IMR-90 (cell line): Measurements from ENCODE around the gene PPP1R12C. TPM values are rescaled to one million over a fixed set of nuclear protein-coding genes. Genes with fewer than 3 reads are reported as not detected.

Source experiments
- ATAC-seq: fragments of 200-7000 bp; cut with Tn5 transposase; 2 replicates; pipeline ENCODE4 v1.9.1; 2020; ENCODE audit warnings: low read depth, mild to moderate bottlenecking, moderate library complexity
- BruUV-seq: library from RNA; stranded (reverse); fragments of 400-500 nt; replicated peaks from 2 replicates; lab custom pipeline; 2021; lab: Mats Ljungman, UMichigan
- CTCF ChIA-PET: fragments of 300-600 bp; formaldehyde crosslinking; extraction: SDS; loops from one replicate; lab custom pipeline; 2021; ENCODE audit warnings: antibody characterized with exemption; lab: Yijun Ruan, JAX
- POLR2A ChIA-PET: fragments of 300-600 bp; sonication (Branson Sonifier 250); formaldehyde crosslinking; loops from one replicate; lab custom pipeline; 2022; ENCODE audit warnings: antibody characterized with exemption; ENCODE audit not compliant: unreplicated experiment; lab: Charles Lee
- DNase-seq: peaks from one replicate; pipeline ENCODE4 v3.0.0; 2013
- H2AFZ ChIP-seq: replicated peaks from 2 replicates; pipeline ENCODE3; 2013; ENCODE audit warnings: low read length, mild to moderate bottlenecking; ENCODE audit not compliant: poor library complexity
- H2AK5ac ChIP-seq: 2 replicates; pipeline ENCODE4 v1.6.1; 2013; ENCODE audit warnings: low read depth, low read length, inconsistent platforms
- H2AK9ac ChIP-seq: replicated peaks from 2 replicates; pipeline ENCODE3; 2013; ENCODE audit warnings: mild to moderate bottlenecking, low read depth, low read length, moderate library complexity; ENCODE audit not compliant: poor library complexity
- H2BK120ac ChIP-seq: 2 replicates; pipeline ENCODE4 v1.6.1; 2013; ENCODE audit warnings: low read depth, low read length, inconsistent platforms
- H2BK15ac ChIP-seq: 3 replicates; pipeline ENCODE4 v1.6.1; 2013; ENCODE audit warnings: low read depth, low read length, inconsistent platforms
- H2BK20ac ChIP-seq: 2 replicates; pipeline ENCODE4 v1.6.1; 2013; ENCODE audit warnings: low read depth, mild to moderate bottlenecking, inconsistent platforms, low read length, moderate library complexity
- H2BK5ac ChIP-seq: 2 replicates; pipeline ENCODE4 v1.6.1; 2013; ENCODE audit warnings: mild to moderate bottlenecking, low read depth, low read length, inconsistent platforms; ENCODE audit not compliant: poor library complexity, severe bottlenecking
- H3K14ac ChIP-seq: replicated peaks from 2 replicates; pipeline ENCODE4 v1.6.1; 2013; ENCODE audit warnings: low read depth, low read length, inconsistent platforms
- H3K18ac ChIP-seq: 2 replicates; pipeline ENCODE4 v1.6.1; 2013; ENCODE audit warnings: low read depth, low read length, control low read depth
- H3K23ac ChIP-seq: 2 replicates; pipeline ENCODE4 v1.6.1; 2013; ENCODE audit warnings: low read depth, low read length, inconsistent platforms
- H3K27ac ChIP-seq: 2 replicates; pipeline ENCODE4 v1.5.1; 2013; ENCODE audit warnings: mild to moderate bottlenecking, control low read depth, low read length; ENCODE audit not compliant: insufficient read depth
- H3K27me3 ChIP-seq: 2 replicates; pipeline ENCODE4 v1.6.1; 2013; ENCODE audit warnings: low read length; ENCODE audit not compliant: control insufficient read depth, insufficient read depth
- H3K36me3 ChIP-seq: 2 replicates; pipeline ENCODE4 v1.6.1; 2013; ENCODE audit warnings: low read length, mixed read lengths; ENCODE audit not compliant: control insufficient read depth, insufficient read depth
- H3K4ac ChIP-seq: 2 replicates; pipeline ENCODE4 v1.6.1; 2013; ENCODE audit warnings: low read depth, low read length, inconsistent platforms
- H3K4me1 ChIP-seq: 2 replicates; pipeline ENCODE4 v1.6.1; 2013; ENCODE audit warnings: low read length, mixed read lengths; ENCODE audit not compliant: control insufficient read depth, insufficient read depth
- H3K4me2 ChIP-seq: 2 replicates; pipeline ENCODE4 v1.6.1; 2013; ENCODE audit warnings: low read depth, mild to moderate bottlenecking, control low read depth, low read length, moderate library complexity
- H3K4me3 ChIP-seq: 2 replicates; pipeline ENCODE4 v1.5.1; 2013; ENCODE audit warnings: low read depth, mild to moderate bottlenecking, control low read depth, low read length, moderate library complexity; ENCODE audit not compliant: insufficient read depth
- H3K56ac ChIP-seq: 2 replicates; pipeline ENCODE4 v1.6.1; 2013; ENCODE audit warnings: low read length, inconsistent platforms; ENCODE audit not compliant: insufficient read depth; ENCODE audit errors: extremely low read depth
- H3K79me1 ChIP-seq, 2 experiments: 2 replicates each; pipeline ENCODE4 v1.6.1; 2013; ENCODE audit warnings: low read length in 2 of 2, inconsistent platforms in 1 of 2, low read depth in 1 of 2
- H3K9ac ChIP-seq: 2 replicates; pipeline ENCODE4 v1.6.1; 2013; ENCODE audit warnings: low read depth, low read length, control low read depth
- H3K9me1 ChIP-seq: 2 replicates; pipeline ENCODE4 v1.6.1; 2013; ENCODE audit warnings: low read length, inconsistent platforms; ENCODE audit not compliant: insufficient read depth
- H3K9me3 ChIP-seq: 2 replicates; pipeline ENCODE4 v1.6.1; 2013; ENCODE audit warnings: low read length; ENCODE audit not compliant: control insufficient read depth, insufficient read depth
- H4K20me1 ChIP-seq: 2 replicates; pipeline ENCODE4 v1.6.1; 2013; ENCODE audit warnings: low read length, inconsistent platforms; ENCODE audit not compliant: insufficient read depth
- H4K5ac ChIP-seq: 2 replicates; pipeline ENCODE4 v1.6.1; 2013; ENCODE audit warnings: mild to moderate bottlenecking, low read depth, low read length, control low read depth
- H4K8ac ChIP-seq, 2 experiments: 2 replicates each; pipeline ENCODE4 v1.6.1; 2013; ENCODE audit warnings: low read depth in 2 of 2, low read length in 2 of 2, control low read depth in 1 of 2, inconsistent platforms in 1 of 2
- H4K91ac ChIP-seq: 2 replicates; pipeline ENCODE4 v1.6.1; 2013; ENCODE audit warnings: low read depth, low read length, inconsistent platforms; ENCODE audit not compliant: insufficient read depth
- BHLHE40 ChIP-seq: fragments of 150-350 bp; IDR thresholded peaks from 2 replicates; pipeline ENCODE4 v1.6.1; 2016; ENCODE audit warnings: mild to moderate bottlenecking, low read depth, low read length
- CEBPB ChIP-seq: IDR thresholded peaks from 2 replicates; pipeline ENCODE4 v1.6.1; 2012; ENCODE audit warnings: low read depth, low read length, improper control_type of control experiment
- CHD1 ChIP-seq: IDR thresholded peaks from 2 replicates; pipeline ENCODE4 v1.6.1; 2012; ENCODE audit warnings: low read depth, low read length, improper control_type of control experiment
- ELK1 ChIP-seq: fragments of 150-350 bp; IDR thresholded peaks from 2 replicates; pipeline ENCODE4 v1.6.1; 2016; ENCODE audit warnings: low read depth, mild to moderate bottlenecking, low read length, moderate library complexity, borderline replicate concordance
- FOS ChIP-seq: fragments of 150-350 bp; IDR thresholded peaks from 2 replicates; pipeline ENCODE4 v1.6.1; 2016; ENCODE audit warnings: low read depth, low read length
- MAFK ChIP-seq: IDR thresholded peaks from 2 replicates; pipeline ENCODE4 v1.6.1; 2012; ENCODE audit warnings: low read depth, low read length, improper control_type of control experiment
- MAZ ChIP-seq: IDR thresholded peaks from 2 replicates; pipeline ENCODE4 v1.6.1; 2012; ENCODE audit warnings: low read depth, mild to moderate bottlenecking, low read length, improper control_type of control experiment, moderate library complexity, borderline replicate concordance
- MXI1 ChIP-seq: IDR thresholded peaks from 2 replicates; pipeline ENCODE4 v1.6.1; 2012; ENCODE audit warnings: low read depth, mild to moderate bottlenecking, low read length, moderate library complexity, borderline replicate concordance
- NFE2L2 ChIP-seq: fragments of 150-350 bp; IDR thresholded peaks from 2 replicates; pipeline ENCODE4 v1.6.1; 2016; ENCODE audit warnings: low read depth, mild to moderate bottlenecking, low read length
- POLR2A ChIP-seq: IDR thresholded peaks from 2 replicates; pipeline ENCODE4 v1.6.1; 2012; ENCODE audit warnings: mild to moderate bottlenecking, low read depth, low read length
- RCOR1 ChIP-seq: IDR thresholded peaks from 2 replicates; pipeline ENCODE4 v1.6.1; 2012; ENCODE audit warnings: mild to moderate bottlenecking, low read length, improper control_type of control experiment; ENCODE audit not compliant: insufficient replicate concordance
- RFX5 ChIP-seq: IDR thresholded peaks from 2 replicates; pipeline ENCODE4 v1.8.0; 2012; ENCODE audit warnings: low read depth, mild to moderate bottlenecking, low read length, moderate library complexity
- SMC3 ChIP-seq: fragments of 150-350 bp; IDR thresholded peaks from 2 replicates; pipeline ENCODE4 v1.6.1; 2016; ENCODE audit warnings: low read depth, mild to moderate bottlenecking, antibody characterized with exemption, low read length, moderate library complexity
- WGBS, 2 experiments: methylation state at CpG; one replicate each; pipeline versions ENCODE4 v1.1.5 to v1.1.7; 2013; ENCODE audit warnings: missing lambda C conversion rate in 2 of 2; ENCODE audit not compliant: insufficient read length in 1 of 2; ENCODE audit errors: extremely low coverage in 2 of 2; 5-methylcytosine and 5-hydroxymethylcytosine counted together
- dilution Hi-C: fragments of 300-500 bp; cut with HindIII; formaldehyde crosslinking; loops from one replicate; pipeline ENCODE4 v1.14.3; 2018; ENCODE audit warnings: low sequenced_read_pairs; ENCODE audit not compliant: unreplicated experiment
- in situ Hi-C: fragments of 300-500 bp; cut with MboI; formaldehyde crosslinking; loops from 3 replicates; pipeline ENCODE4 v1.14.3; 2019; ENCODE audit warnings: low sequenced_read_pairs, inconsistent platforms, mixed read lengths
- intact Hi-C: fragments of 100-400 bp; cut with micrococcal nuclease; formaldehyde crosslinking; loops from 2 replicates; pipeline ENCODE4 v1.10.0; 2022
- polyA plus RNA-seq, 3 experiments: library from polyadenylated mRNA; depleted of rRNA; stranded (reverse); fragments of >200 nt; gene quantifications; 2 replicates each; pipeline ENCODE4 v1.2.3, GENCODE V29; 2012; ENCODE audit warnings: low replicate concordance in 1 of 3
- total RNA-seq: library from RNA; depleted of rRNA; stranded (reverse); fragments of >200 nt; gene quantifications from 2 replicates; pipeline ENCODE4 v1.2.3, GENCODE V29; 2012

PPP1R12C gene
- total and polyA plus RNA-seq, 2 of the 4 experiments (the other 2 are of a cell fraction): 21.5 to 81.4 TPM

DNA sequence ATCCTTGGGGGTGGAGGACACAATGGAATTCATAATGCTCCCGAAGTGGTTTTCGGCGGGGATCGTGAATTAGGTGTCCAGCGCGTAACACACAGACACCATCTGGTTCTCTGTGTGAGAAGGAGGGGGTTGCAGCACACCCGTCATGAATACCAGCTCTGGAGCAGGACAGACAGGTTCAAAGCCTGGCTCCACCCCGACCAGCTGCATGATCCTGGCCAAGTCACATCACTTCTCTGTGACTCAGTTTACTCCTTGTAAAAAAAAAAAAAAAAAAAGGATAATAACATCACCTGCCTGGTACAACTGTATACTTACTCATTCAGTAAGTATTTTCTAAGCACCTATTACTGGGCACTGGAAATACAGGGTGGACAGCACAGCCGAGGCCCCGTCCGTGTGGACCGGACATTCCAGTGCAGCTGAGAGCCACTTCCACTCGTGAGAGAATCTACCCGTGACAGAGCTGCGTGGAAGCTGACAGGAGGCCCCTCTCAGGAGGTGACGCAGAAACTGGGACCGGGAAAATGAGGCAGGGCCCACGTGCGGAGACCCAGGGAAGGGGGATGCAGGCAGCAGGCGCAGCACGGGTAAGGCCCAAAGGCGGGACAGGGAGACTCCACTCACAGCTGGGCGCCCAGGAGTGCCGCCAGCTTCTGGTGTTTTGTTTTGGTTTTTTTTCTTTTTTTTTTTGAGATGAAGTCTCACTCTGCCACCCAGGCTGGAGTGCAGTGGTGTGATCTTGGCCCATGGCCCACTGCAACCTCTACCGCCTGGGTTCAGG lies 66.5 kb downstream of the PPP1R12C start:
- no peak overlapping the region for H2BK5ac ChIP-seq
- peaks cover 4% of the 10 kb centered on the region; the same call in 1 of the 2 replicates for H3K9me1 ChIP-seq
- no TSS peak for BruUV-seq
- POLR2A ChIA-PET: no interaction called here
- no peaks in the 10 kb centered on the region for H3K27me3 ChIP-seq
- H3K4me3 ChIP-seq: no peak overlapping the region
- no peak overlapping the region for H3K18ac ChIP-seq
- H3K23ac ChIP-seq: no peak overlapping the region
- H2BK120ac ChIP-seq: no peak overlapping the region
- H3K9ac ChIP-seq: no peak overlapping the region
- no peak overlapping the region for H3K27ac ChIP-seq
- no peak overlapping the region for H2AFZ ChIP-seq
- no peaks in the 10 kb centered on the region for H3K79me1 ChIP-seq
- dilution Hi-C loops (no loop called here), in situ Hi-C loops (no loop called here), intact Hi-C loops (no loop called here)
- no peak overlapping the region for H2BK20ac ChIP-seq
- H3K4me1 ChIP-seq: no peaks in the 10 kb centered on the region
- H3K4ac ChIP-seq: no peak overlapping the region
- H4K20me1 ChIP-seq: no peaks in the 10 kb centered on the region
- 91% methylated on average over 4 of the region's 25 CpGs; no CpG with 5 or more reads in 1 of the 2 experiments for WGBS, 2 experiments
- no peak overlapping the region for H4K8ac ChIP-seq
- H2AK9ac ChIP-seq: no peak overlapping the region
- peaks cover 43% of the 10 kb centered on the region for H3K36me3 ChIP-seq
- H2AK5ac ChIP-seq: no peak overlapping the region
- CTCF ChIA-PET: no interaction called here
- H4K5ac ChIP-seq: no peak overlapping the region
- H2BK15ac ChIP-seq: no peak overlapping the region
- H3K14ac ChIP-seq: no peak overlapping the region
- no peak overlapping the region for H4K91ac ChIP-seq
- H3K56ac ChIP-seq: no peak overlapping the region
- DNase-seq (no peak), ATAC-seq (no peak)
- H3K4me2 ChIP-seq: no peak overlapping the region
- no peaks in the 10 kb centered on the region for H3K9me3 ChIP-seq
- no peak for TF ChIP-seq RCOR1
- TF ChIP-seq CEBPB: no peak
- no peak for TF ChIP-seq POLR2A
- TF ChIP-seq ELK1: no peak
- no peak for TF ChIP-seq SMC3
- no peak for TF ChIP-seq RFX5
- no peak for TF ChIP-seq BHLHE40
- no peak for TF ChIP-seq MAZ
- no peak for TF ChIP-seq CHD1
- no peak for TF ChIP-seq MAFK
- TF ChIP-seq NFE2L2: no peak
- no peak for TF ChIP-seq FOS
- no peak for TF ChIP-seq MXI1
